NK-92 (cell line): ENCODE measurements around the gene PNPLA3.

Source experiments
- DNase-seq: peaks from one replicate; lab custom pipeline; 2025; ENCODE audit not compliant: unreplicated experiment; lab: John Stamatoyannopoulos, UW

The PNPLA3 gene

GRCh38 chr22:43990044-43990443 is 66.4 kb downstream of the PNPLA3 start:
- DNase-seq: no peak

DNA sequence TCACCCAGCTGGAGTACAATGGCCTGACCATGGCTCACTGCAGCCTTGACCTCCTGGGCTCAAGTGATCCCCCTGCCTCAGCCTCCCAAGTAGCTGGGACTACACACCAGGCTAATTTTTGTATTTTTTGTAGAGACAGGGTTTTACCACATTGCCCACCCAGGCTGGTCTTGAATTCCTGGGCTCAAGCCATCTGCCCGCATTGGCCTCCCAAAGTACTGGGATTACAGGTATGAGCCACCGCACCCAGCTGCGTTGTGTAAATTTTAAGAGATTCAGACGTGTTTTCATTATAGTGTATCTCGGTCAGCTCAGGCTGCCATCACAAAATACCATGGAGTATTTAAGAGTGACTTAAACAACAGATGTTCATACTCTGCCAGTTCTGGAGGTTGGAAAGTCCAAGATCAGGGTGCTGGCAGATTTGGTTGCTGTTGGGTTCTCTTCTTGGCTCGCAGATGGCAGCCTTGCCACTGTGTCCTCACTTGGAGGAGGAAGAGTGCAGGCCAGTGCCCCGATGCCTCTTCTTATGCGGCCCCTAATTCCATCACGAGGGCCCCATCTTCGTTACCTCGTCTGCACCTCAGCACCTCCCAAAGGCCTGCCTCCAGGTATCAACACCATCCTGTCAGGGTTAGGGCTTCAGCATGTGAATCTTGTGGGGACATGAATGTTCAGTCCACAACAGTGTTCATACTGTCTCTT is 67.9 kb downstream of the PNPLA3 start:
- DNase-seq: no peak

DNA sequence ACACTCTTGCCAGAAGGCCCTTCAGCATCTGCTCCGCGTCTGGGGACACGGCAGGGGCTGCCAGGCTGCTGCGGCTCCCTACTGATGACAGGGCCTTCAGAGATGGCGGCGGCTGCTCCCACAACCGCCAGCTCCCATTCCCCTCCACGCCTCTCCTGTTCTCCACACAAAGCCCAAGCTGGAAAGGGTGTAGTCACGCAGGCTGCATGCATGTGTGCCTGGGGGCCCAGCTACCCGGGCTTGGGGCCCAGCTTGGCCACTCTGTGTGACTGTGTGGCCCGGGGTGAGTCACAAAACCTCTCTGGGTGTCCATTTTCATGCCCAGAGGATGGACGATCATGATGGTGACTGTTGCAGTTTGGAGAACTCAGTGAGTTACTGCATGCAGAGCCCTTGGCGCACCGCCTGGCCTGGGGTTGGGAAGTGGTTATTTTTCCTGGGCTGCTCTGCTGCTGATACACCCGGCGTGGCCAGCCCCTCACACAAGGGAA is 68.8 kb downstream of the PNPLA3 start:
- DNase-seq: no peak

DNA sequence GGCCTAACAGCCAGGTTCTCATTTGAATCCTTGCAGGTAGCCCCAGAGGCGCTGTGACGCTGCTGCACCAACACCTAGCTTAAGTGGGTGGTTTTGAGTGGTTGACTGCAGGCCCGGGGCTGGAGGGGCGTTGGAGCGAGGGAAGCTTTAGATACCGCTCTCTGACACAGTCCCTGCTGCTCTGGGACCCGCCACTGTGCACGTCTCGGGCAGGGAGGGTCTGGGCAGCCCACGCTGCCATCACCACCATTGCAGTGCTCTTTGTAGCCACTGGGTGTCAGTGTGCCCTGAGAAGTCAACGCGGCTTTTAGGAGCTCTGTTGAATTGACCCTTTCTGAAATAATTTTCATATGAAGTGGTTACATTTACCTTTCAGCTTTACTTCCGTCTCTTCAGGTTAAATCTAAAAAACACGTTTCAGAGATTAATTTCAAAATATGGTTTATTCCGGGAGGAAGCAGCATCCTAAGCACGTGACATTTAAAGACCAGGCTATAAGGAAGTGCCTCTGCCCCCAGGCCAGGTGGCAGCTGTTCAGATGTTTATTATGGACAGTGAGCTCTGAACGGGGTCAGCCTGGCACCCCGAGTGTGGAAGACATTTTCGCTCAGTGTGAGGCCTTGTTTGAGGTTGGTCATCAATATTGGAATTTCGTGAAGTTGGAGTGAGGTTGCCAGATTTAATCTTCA is 69.6 kb downstream of the PNPLA3 start:
- DNase-seq: no peak

GRCh38 chr22:43994006-43994405 is 70.4 kb downstream of the PNPLA3 start:
- no peak for DNase-seq

- no peak for DNase-seq
Measured at GRCh38 chr22:43994416-43994815, 70.8 kb downstream of the PNPLA3 start.

DNA sequence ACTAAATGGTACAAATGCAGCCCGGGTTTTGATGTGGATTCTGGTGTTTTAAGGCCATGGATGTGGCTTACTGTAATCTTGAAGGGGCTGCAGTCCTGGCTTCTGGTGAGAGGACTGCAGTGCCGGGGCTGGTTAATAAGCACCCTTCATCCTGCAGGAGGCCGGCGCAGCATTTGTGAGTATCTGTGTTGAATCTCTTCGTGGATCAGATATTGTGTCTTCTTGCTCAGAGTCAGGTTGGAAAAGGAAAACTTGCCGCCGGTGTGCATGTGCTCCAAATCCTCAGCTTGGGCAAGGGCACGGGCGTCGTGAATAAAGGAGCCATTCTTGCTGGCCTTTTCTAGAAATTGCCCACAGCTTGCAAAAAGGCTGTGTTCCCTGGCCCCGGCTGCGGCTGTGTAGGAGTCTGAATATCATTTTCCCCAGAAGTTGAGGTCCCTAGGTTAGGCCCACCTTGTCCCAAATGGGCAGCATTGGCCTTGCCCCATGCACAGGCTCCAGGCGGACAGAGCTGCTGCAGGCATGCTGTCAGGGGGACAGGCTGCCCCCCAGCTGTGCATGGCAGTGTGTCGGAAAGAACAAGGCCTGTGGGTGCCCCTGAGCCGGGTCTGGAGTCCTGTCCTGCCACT is 71.6 kb downstream of the PNPLA3 start:
- no peak for DNase-seq

GRCh38 chr22:43995798-43996169 is 72.2 kb downstream of the PNPLA3 start:
- no peak for DNase-seq

- no peak for DNase-seq
Measured at GRCh38 chr22:43996170-43996980, 72.8 kb downstream of the PNPLA3 start.

DNA sequence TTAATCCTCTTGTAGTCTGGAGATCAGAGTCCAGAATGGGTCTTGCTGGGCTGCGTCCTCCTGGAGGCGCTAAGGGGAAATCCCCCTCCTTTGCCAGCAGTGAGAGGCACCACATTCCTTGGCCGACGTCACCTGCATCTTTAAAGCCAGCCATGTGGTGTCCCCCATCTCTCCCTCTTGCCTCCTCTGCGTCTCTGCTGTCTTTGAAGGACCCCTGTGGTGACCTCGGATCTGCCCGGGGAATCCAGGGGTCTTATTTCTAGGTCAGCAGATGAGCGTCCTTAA is 73.3 kb downstream of the PNPLA3 start:
- DNase-seq: no peak
